Femur (tissue), 1 donor: ENCODE results near the gene CUL4A.
"Not testable (repeated sequence)": the region's sequence is repeated elsewhere in the genome, so short reads cannot be mapped to it uniquely, and the experiment has no call there.

ENCODE experiments used
- DNase-seq: peaks from one replicate; pipeline ENCODE4 v3.0.0-alpha.2; 2017

The CUL4A gene

DNA sequence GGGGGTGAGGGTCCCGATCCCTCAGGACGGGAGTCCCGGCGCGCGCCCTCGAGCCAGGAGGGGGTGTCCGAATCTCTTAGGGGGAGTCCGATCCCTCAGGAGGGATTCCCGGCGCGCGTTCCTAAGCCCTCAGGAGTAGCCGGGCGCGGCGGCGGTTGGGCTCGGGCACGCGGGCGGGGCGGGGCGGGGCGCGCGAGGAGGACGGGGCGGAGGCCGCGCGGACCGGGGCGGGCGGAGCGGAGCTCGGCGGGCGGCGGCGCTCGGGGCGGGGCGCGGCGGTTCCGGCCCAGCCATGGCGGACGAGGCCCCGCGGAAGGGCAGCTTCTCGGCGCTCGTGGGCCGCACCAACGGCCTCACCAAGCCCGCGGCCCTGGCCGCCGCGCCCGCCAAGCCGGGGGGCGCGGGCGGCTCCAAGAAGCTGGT is at the start of gene CUL4A:
Gene CUL4A (plus strand): TSS at position 278 of the 423 bp plus-strand sequence. CDS start 15 bp downstream, at position 293.
- DNase-seq = peak; percentile 88

DNA sequence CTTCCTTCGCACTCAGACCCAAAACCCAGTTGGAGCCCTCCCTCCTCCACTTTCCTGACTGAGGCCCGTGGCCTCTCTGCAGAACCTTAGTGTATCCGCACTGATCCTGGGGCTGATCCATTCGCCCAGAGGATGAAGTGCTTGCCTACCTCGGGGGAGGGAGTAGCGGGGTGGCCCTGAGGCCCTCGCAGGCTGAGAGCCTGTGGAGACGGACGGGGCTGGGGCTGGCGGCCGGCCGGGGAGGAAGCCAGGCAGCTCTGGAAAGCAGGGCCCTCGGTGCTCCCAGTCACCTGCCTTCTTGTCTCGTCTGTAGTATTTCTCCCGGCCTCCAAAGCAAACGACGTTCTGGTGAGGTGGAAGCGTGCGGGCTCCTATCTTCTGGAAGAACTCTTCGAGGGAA is 49.7 kb upstream of the CUL4A start:
- no peak for DNase-seq

DNA sequence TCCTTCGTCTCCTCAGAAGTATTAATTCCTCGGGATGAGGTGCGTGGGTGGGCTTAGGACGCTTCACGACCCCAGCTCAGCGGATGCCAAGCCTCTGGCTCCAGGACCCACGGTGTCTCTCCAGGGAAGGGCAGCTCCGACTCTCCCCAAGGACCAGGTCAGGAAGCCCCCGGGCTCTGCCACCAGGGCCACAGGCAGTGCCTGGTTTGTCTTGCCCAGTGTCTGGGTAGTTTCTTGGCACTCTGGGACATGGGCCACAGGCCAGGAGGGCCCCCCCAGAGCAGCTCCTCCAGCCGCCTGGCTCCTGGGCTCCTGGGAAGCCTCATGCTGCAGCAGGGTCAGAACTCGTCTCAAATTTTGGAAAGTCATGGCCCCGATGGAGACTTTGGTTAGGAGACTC is 48.4 kb upstream of the CUL4A start:
- DNase-seq = no peak

- DNase-seq = no peak
These were observed 48.0 kb upstream of the CUL4A start for GRCh38 chr13:113161433-113161832.

DNA sequence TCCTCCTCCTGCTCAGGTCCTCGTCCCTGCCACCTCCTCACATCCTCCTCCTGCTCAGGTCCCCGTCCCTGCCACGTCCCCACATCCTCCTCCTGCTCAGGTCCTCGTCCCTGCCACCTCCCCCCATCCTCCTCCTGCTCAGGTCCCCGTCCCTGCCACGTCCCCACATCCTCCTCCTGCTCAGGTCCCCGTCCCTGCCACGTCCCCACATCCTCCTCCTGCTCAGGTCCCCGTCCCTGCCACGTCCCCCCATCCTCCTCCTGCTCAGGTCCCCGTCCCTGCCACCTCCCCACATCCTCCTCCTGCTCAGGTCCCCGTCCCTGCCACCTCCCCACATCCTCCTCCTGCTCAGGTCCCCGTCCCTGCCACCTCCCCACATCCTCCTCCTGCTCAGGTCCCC is 47.4 kb upstream of the CUL4A start:
- not testable (repeated sequence) for DNase-seq

- DNase-seq = no peak
These were observed 46.4 kb upstream of the CUL4A start for GRCh38 chr13:113162783-113163685.

DNA sequence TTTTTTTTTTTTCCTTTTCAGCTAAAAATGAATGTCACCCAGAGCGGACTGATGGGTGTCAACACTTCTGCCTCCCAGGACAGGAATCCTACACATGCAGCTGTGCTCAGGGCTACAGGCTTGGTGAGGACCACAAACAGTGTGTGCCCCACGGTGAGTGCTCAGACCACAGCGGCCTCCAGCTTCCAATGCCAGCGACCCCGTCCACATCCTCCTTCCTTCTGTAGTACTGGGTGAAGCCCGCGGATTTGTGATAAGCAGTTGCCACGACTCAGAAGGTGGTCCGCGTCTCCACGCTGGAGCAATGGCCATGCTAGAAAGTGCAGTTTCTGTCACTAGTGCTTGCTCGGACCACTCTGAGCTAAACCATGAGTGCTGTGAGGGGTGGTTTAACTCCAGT is 44.9 kb upstream of the CUL4A start:
- DNase-seq = no peak

- no peak for DNase-seq
These were observed 43.1 kb upstream of the CUL4A start for GRCh38 chr13:113166266-113166665.

GRCh38 chr13:113166681-113167080 is 42.7 kb upstream of the CUL4A start:
- no peak for DNase-seq

GRCh38 chr13:113167155-113167554 is 42.3 kb upstream of the CUL4A start:
- DNase-seq = no peak

GRCh38 chr13:113167575-113167974 is 41.8 kb upstream of the CUL4A start:
- DNase-seq = no peak

DNA sequence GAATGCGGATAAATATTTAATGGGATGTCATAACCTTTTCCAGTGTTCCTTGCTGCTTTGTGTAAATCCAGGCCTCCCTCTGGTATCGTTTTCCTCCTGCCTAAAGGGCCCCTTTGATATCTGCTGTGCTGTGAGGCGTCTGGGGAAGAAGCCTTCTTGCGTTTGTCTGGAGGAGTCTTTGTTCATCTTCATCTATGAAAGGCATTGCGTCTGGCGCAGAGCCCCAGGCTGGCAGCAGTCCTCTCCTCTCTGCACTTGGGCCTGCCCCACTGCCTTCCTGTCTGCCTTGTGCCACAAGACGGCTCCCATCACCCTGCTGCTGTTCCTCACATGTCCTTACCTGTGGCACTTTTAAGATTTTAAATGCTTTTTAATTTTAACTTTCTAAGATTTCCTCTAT is 41.2 kb upstream of the CUL4A start:
- no peak for DNase-seq

- no peak for DNase-seq
These were observed 39.8 kb upstream of the CUL4A start for GRCh38 chr13:113169277-113170272.

DNA sequence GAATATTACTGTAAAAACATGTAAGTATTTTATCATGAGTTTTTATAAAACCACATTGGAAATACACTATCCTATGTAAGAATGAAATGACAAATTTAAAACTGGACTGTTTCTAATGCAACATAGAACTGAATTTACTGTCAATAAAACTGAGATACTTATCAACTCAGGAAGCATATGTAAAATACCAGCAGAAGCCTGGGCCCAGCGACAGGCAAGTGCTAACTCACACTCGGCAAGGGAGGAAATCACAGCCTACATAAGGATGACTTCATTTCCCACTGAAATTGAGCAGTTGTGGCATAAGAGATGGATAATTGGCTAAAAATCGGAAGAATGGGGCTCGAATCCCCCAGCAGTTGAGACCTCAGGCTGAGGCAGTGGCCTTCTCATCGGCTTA is 38.9 kb upstream of the CUL4A start:
- DNase-seq = no peak

DNA sequence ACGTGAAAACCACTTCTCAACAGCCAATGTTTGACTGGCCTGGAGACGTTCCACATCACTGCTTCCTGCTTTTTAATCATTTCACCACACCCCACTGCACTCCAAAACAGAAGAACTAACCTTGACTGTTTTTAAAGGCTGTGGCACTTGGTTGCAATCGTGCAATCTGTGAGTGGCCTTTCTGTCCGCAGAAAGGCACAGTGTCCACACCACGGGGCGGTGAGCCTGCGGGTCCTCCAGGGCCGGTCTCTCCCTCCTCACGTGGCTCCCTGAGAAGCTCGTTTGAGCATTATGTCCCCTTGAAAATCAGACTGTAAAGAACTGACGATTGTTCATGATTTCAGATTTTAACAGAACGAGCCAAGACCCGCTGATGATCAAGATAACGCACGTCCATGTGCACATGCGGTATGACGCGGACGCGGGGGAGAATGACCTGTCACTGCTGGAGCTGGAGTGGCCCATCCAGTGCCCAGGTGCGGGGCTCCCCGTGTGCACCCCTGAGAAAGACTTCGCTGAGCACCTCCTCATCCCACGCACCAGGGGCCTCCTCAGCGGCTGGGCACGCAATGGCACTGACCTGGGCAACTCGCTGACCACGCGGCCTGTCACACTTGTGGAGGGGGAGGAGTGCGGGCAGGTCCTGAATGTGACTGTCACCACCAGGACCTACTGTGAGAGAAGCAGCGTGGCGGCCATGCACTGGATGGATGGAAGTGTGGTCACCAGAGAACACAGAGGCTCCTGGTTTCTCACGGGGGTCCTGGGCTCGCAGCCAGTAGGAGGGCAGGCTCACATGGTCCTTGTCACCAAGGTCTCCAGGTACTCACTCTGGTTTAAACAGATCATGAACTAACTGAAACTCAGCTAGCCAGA is 37.9 kb upstream of the CUL4A start:
- no peak for DNase-seq

- DNase-seq = no peak
These were observed 36.9 kb upstream of the CUL4A start for GRCh38 chr13:113172419-113172926.

- no peak for DNase-seq
These were observed 33.1 kb upstream of the CUL4A start for GRCh38 chr13:113176280-113176679.

DNA sequence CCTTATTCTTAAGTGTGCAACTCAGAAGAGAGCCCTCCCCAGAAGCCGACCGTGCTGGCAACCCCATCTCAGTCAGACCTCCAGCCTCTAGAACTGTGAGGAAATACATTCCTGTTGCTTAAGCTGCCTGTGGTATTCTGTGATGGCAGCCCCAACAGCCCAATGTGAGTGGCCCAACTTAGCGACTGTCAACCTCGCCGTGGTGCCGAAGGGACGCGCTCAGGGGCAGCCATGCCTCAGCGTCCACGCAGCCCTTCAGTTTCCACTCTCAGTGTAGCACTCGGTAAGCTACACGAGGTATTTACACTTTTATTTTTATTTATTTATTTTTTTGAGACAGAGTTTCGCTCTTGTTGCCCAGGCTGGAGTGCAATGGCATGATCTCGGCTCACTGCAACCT is 32.6 kb upstream of the CUL4A start:
- no peak for DNase-seq

GRCh38 chr13:113178070-113178895 is 31.1 kb upstream of the CUL4A start:
- DNase-seq = no peak

DNA sequence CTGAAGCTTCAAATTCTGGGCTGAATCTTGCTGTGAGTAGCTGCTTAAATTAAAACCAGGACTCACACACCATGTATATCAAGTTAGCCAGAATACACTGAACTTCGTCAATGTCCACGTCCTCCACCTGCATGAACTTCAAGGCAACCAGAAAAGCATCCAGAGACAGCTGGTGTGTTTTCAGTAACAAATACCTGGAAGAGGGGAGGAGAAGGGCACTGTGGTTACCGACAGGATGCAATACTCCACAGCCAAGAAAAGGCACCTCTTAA is 30.6 kb upstream of the CUL4A start:
- DNase-seq = no peak

- DNase-seq = no peak
These were observed 29.8 kb upstream of the CUL4A start for GRCh38 chr13:113179374-113180230.
